ENCODE data around the gene ABHD15.

- TF ChIP-seq BHLHE40 (IDR thresholded peaks at IDR 0.05; ENCODE audit: borderline replicate concordance) (no peak), FOXK2 (IDR thresholded peaks at IDR 0.05) (no peak)
Measured at GRCh38 chr17:29613856-29614255, 47.0 kb upstream of the ABHD15 start.

All from HEK293T (cell line).